Measurements from ENCODE around the gene SYT13. TPM values are rescaled to one million over a fixed set of nuclear protein-coding genes. Genes with fewer than 3 reads are reported as not detected.
"Not testable (repeated sequence)": the region's sequence is repeated elsewhere in the genome, so short reads cannot be mapped to it uniquely, and the experiment has no call there.

SYT13 gene
- total RNA-seq, 4 donors from 2014 or later: 0.03 to 1.6 TPM; not detected in 2

- DNase-seq (ENCODE audit: low spot score in 2 of 2): no peak
- WGBS, 2 donors: 49 to 56% methylated on average over 20 to 22 of the region's 22 CpGs
- TF ChIP-seq POLR2A (IDR thresholded peaks at IDR 0.05) (no peak), CTCF (IDR thresholded peaks at IDR 0.05) (no peak)
- no peak overlapping the region for H3K4me3 ChIP-seq (ENCODE audit: low read depth, poor library complexity, severe bottlenecking)
- intact Hi-C loops (cut with DNase I; ENCODE audit: low total_unique reads): no loop called here
Measured at GRCh38 chr11:45252134-45252856, 33.8 kb downstream of the SYT13 start.

GRCh38 chr11:45250035-45250718, 36.0 kb downstream of the SYT13 start:
- no peak overlapping the region for H3K4me3 ChIP-seq (ENCODE audit: low read depth, poor library complexity, severe bottlenecking)
- intact Hi-C loops (cut with DNase I; ENCODE audit: low total_unique reads): no loop called here
- no peak for DNase-seq (ENCODE audit: low spot score in 2 of 2)
- WGBS, 2 donors: 54 to 58% methylated on average over 3 of the region's 3 CpGs
- no peak for TF ChIP-seq CTCF (IDR thresholded peaks at IDR 0.05)
- no peak for TF ChIP-seq POLR2A (IDR thresholded peaks at IDR 0.05)

GRCh38 chr11:45249372-45249771, 36.8 kb downstream of the SYT13 start:
- H3K4me3 ChIP-seq (ENCODE audit: low read depth, poor library complexity, severe bottlenecking); DNase-seq (ENCODE audit: low spot score in 2 of 2); intact Hi-C loops (cut with DNase I; ENCODE audit: low total_unique reads): not testable (repeated sequence)
- 63 to 84% methylated on average over 1 of the region's 1 CpG for WGBS, 2 donors

- intact Hi-C loops (cut with DNase I; ENCODE audit: low total_unique reads): no loop called here
- no peak for DNase-seq (ENCODE audit: low spot score in 2 of 2)
- TF ChIP-seq CTCF (IDR thresholded peaks at IDR 0.05) (no peak), POLR2A (IDR thresholded peaks at IDR 0.05) (no peak)
- WGBS, 2 donors: 78 to 80% methylated on average over 2 of the region's 2 CpGs
- no peak overlapping the region for H3K4me3 ChIP-seq (ENCODE audit: low read depth, poor library complexity, severe bottlenecking)
Measured at GRCh38 chr11:45248501-45249011, 37.6 kb downstream of the SYT13 start.

- H3K4me3 ChIP-seq (ENCODE audit: low read depth, poor library complexity, severe bottlenecking): no peak overlapping the region
- intact Hi-C loops (cut with DNase I; ENCODE audit: low total_unique reads): no loop called here
- 25 to 40% methylated on average over 2 of the region's 2 CpGs for WGBS, 2 donors
- TF ChIP-seq POLR2A (IDR thresholded peaks at IDR 0.05) (no peak), CTCF (IDR thresholded peaks at IDR 0.05) (no peak)
- no peak for DNase-seq (ENCODE audit: low spot score in 2 of 2)
Measured at GRCh38 chr11:45247433-45247832, 38.7 kb downstream of the SYT13 start.

- TF ChIP-seq CTCF (IDR thresholded peaks at IDR 0.05): no peak
- 94 to 97% methylated on average over 8 of the region's 8 CpGs for WGBS, 2 donors
- DNase-seq (ENCODE audit: low spot score in 2 of 2): no peak
- intact Hi-C loops (cut with DNase I; ENCODE audit: low total_unique reads): no loop called here
- H3K4me3 ChIP-seq (ENCODE audit: low read depth, poor library complexity, severe bottlenecking): no peak overlapping the region
Measured at GRCh38 chr11:45246241-45246640, 39.9 kb downstream of the SYT13 start.
